HCT116 (cell line): Measurements from ENCODE around the gene ARSK.
A peak's percentile ranks its signal among the peaks of the same experiment; 100 is the strongest.

Experiments
- EZH2 ChIP-seq: fragments of 200-600 bp; sonication (generic); IDR thresholded peaks from 2 replicates; pipeline ENCODE4 v1.6.1; 2017; ENCODE audit warnings: antibody characterized with exemption, mixed run types
- FOSL1 ChIP-seq: IDR thresholded peaks from 2 replicates; pipeline ENCODE4 v1.6.1; 2012; ENCODE audit warnings: low read depth
- POLR2A ChIP-seq: IDR thresholded peaks from 2 replicates; pipeline ENCODE4 v1.7.0; 2011; ENCODE audit warnings: borderline replicate concordance; ENCODE audit not compliant: insufficient read depth, insufficient read length; ENCODE audit errors: extremely low read depth
- POLR2AphosphoS5 ChIP-seq: IDR thresholded peaks from 2 replicates; pipeline ENCODE4 v1.6.1; 2011; ENCODE audit warnings: mild to moderate bottlenecking, low read depth, low read length, moderate library complexity
- YY1 ChIP-seq: IDR thresholded peaks from 2 replicates; pipeline ENCODE4 v1.6.1; 2011; ENCODE audit warnings: low read length, low read depth, moderate library complexity, mild to moderate bottlenecking; ENCODE audit not compliant: insufficient replicate concordance; ENCODE audit errors: extremely low read depth
- TF ChIP-seq, protein P1 (sequence below), 3 experiments: fragments of 200-600 bp in 1 of 3; sonication (generic) in 1 of 3; IDR thresholded peaks in 2 of 3; conservative IDR thresholded peaks in 1 of 3; 2 replicates each; pipeline ENCODE4 v1.5.1; 2012 to 2017; ENCODE audit warnings: low read depth in 2 of 3, low read length in 2 of 3, antibody characterized with exemption in 1 of 3, borderline replicate concordance in 1 of 3, control low read depth in 1 of 3, mild to moderate bottlenecking in 1 of 3, mixed read lengths in 1 of 3, mixed run types in 1 of 3, moderate library complexity in 1 of 3; ENCODE audit not compliant: insufficient read depth in 1 of 3

GRCh38 chr5:95644351-95645042, 89.6 kb downstream of the ARSK start:
- TF ChIP-seq YY1 (no peak), POLR2AphosphoS5 (no peak), EZH2 (no peak), POLR2A (no peak), FOSL1 (no peak)
- TF ChIP-seq, protein P1, sequence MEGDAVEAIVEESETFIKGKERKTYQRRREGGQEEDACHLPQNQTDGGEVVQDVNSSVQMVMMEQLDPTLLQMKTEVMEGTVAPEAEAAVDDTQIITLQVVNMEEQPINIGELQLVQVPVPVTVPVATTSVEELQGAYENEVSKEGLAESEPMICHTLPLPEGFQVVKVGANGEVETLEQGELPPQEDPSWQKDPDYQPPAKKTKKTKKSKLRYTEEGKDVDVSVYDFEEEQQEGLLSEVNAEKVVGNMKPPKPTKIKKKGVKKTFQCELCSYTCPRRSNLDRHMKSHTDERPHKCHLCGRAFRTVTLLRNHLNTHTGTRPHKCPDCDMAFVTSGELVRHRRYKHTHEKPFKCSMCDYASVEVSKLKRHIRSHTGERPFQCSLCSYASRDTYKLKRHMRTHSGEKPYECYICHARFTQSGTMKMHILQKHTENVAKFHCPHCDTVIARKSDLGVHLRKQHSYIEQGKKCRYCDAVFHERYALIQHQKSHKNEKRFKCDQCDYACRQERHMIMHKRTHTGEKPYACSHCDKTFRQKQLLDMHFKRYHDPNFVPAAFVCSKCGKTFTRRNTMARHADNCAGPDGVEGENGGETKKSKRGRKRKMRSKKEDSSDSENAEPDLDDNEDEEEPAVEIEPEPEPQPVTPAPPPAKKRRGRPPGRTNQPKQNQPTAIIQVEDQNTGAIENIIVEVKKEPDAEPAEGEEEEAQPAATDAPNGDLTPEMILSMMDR (IDR thresholded peaks at IDR 0.05 in 2 of 3, conservative IDR thresholded peaks at IDR 0.05 in 1 of 3; ENCODE audit: borderline replicate concordance in 1 of 3, insufficient read depth in 1 of 3, low read depth in 2 of 3, low read length in 2 of 3): peak; percentile 82 to 88 (median 84)
